OCI-LY1 (cell line): ENCODE results near the gene MICU1.

Experiments
- H2AFZ ChIP-seq: fragments of 200-600 bp; sonication (generic), shearing (Covaris generic); 2 replicates; pipeline ENCODE4 v1.6.0; 2014; ENCODE audit warnings: antibody characterized with exemption, mild to moderate bottlenecking, low read length
- H3F3A ChIP-seq: fragments of 200-600 bp; sonication (generic), shearing (Covaris generic); 2 replicates; pipeline ENCODE4 v1.6.0; 2014; ENCODE audit warnings: mild to moderate bottlenecking, antibody characterized with exemption, low read length, moderate library complexity; ENCODE audit not compliant: insufficient read depth
- H3K27ac ChIP-seq: fragments of 200-600 bp; sonication (generic); 2 replicates; pipeline ENCODE4 v1.5.1; 2014; ENCODE audit warnings: low read length, mixed run types, mild to moderate bottlenecking, low read depth; ENCODE audit not compliant: poor library complexity, severe bottlenecking
- H3K27me3 ChIP-seq: fragments of 200-600 bp; sonication (generic); 2 replicates; pipeline ENCODE4 v1.6.0; 2014; ENCODE audit warnings: antibody characterized with exemption, mild to moderate bottlenecking, low read length, moderate library complexity; ENCODE audit not compliant: insufficient read depth
- H3K36me3 ChIP-seq: fragments of 200-600 bp; sonication (generic); 2 replicates; pipeline ENCODE4 v1.6.1; 2014; ENCODE audit warnings: mild to moderate bottlenecking, antibody characterized with exemption, low read length, moderate library complexity, mixed read lengths; ENCODE audit not compliant: insufficient read depth
- H3K4me1 ChIP-seq: fragments of 200-600 bp; sonication (generic); 2 replicates; pipeline ENCODE4 v1.5.1; 2014; ENCODE audit warnings: mild to moderate bottlenecking, low read length, moderate library complexity; ENCODE audit not compliant: insufficient read depth, severe bottlenecking
- H3K4me2 ChIP-seq: fragments of 200-600 bp; sonication (generic), shearing (Covaris generic); 2 replicates; pipeline ENCODE4 v1.6.1; 2014; ENCODE audit warnings: low read length
- H3K4me3 ChIP-seq: fragments of 200-600 bp; sonication (generic); 2 replicates; pipeline ENCODE4 v1.5.1; 2014; ENCODE audit warnings: low read length, low read depth, mild to moderate bottlenecking, mixed read lengths; ENCODE audit not compliant: poor library complexity, severe bottlenecking
- H3K79me2 ChIP-seq: fragments of 200-600 bp; shearing (Covaris generic); 2 replicates; pipeline ENCODE4 v1.6.1; 2016; ENCODE audit warnings: mixed run types, low read length, mixed read lengths; ENCODE audit not compliant: insufficient read depth
- H3K9ac ChIP-seq: fragments of 200-600 bp; sonication (generic), shearing (Covaris generic); 2 replicates; pipeline ENCODE4 v1.6.1; 2014; ENCODE audit warnings: mild to moderate bottlenecking, low read length, mixed read lengths
- H3K9me2 ChIP-seq: fragments of 200-600 bp; sonication (generic), shearing (Covaris generic); 2 replicates; pipeline ENCODE4 v1.6.1; 2014; ENCODE audit warnings: low read depth, mild to moderate bottlenecking, low read length, mixed read lengths
- H3K9me3 ChIP-seq: fragments of 200-600 bp; shearing (Covaris generic); 2 replicates; pipeline ENCODE4 v1.6.1; 2014; ENCODE audit warnings: low read length, mixed read lengths
- H4K20me1 ChIP-seq: fragments of 200-600 bp; sonication (generic), shearing (Covaris generic); 2 replicates; pipeline ENCODE4 v1.6.0; 2016; ENCODE audit warnings: mild to moderate bottlenecking, low read length; ENCODE audit not compliant: insufficient read depth
- CTCF ChIP-seq: fragments of 200-600 bp; sonication (generic), shearing (Covaris generic); IDR thresholded peaks from 2 replicates; pipeline ENCODE4 v1.5.1; 2017; ENCODE audit warnings: mild to moderate bottlenecking, antibody characterized with exemption, low read length, moderate library complexity, mixed read lengths
- EZH2 ChIP-seq: fragments of 200-600 bp; sonication (generic), shearing (Covaris generic); IDR thresholded peaks from 2 replicates; pipeline ENCODE4 v1.8.0; 2017; ENCODE audit warnings: borderline replicate concordance, mixed run types, mild to moderate bottlenecking, antibody characterized with exemption, low read length, moderate library complexity, mixed read lengths

The MICU1 gene

GRCh38 chr10:72567421-72567820, 58.5 kb downstream of the MICU1 start:
- H3K9me3 ChIP-seq = no peaks in the 10 kb centered on the region
- H4K20me1 ChIP-seq = no peaks in the 10 kb centered on the region
- H3K4me2 ChIP-seq = no peak overlapping the region
- H3K36me3 ChIP-seq = 0 out of 2 replicates have a peak, but pooled peaks cover 2% of the 10 kb centered on the region
- H3K9ac ChIP-seq = no peak overlapping the region
- H3F3A ChIP-seq = no peaks in the 10 kb centered on the region
- H3K4me1 ChIP-seq = no peaks in the 10 kb centered on the region
- H3K4me3 ChIP-seq = no peak overlapping the region
- no peaks in the 10 kb centered on the region for H3K9me2 ChIP-seq
- no peaks in the 10 kb centered on the region for H3K27me3 ChIP-seq
- no peak for TF ChIP-seq EZH2
- no peak for TF ChIP-seq CTCF
- H3K27ac ChIP-seq = no peak overlapping the region
- H3K79me2 ChIP-seq = no peaks in the 10 kb centered on the region
- H2AFZ ChIP-seq = no peak overlapping the region

DNA sequence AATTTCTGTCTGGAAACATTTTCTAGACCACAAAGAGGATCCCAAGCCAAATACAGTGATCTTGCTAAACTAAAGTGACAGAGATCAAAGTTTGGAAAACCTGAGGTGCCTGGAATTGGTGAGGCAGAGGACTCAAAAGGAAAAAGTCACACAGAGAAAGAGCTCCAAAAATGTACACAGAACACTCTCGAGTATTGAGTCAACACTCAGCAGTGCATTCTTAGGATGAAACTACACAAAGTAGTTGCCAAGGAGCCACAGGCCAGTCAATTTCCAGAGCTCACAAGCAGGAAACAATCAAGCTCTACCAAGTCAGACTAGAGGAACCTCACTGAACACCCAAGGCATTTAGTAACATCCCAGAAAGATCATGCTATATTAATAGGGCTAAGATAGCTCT, 61.3 kb downstream of the MICU1 start:
- Histone ChIP-seq H2AFZ (no peak overlapping the region), H3K36me3 (peaks cover 23% of the 10 kb centered on the region), H3K9me2 (no peaks in the 10 kb centered on the region), H3K4me3 (no peak overlapping the region), H3K79me2 (no peaks in the 10 kb centered on the region), H4K20me1 (no peaks in the 10 kb centered on the region), H3K9me3 (no peaks in the 10 kb centered on the region), H3K27ac (no peak overlapping the region), H3K4me2 (no peak overlapping the region), H3K27me3 (no peaks in the 10 kb centered on the region), H3K4me1 (no peaks in the 10 kb centered on the region), H3K9ac (no peak overlapping the region), H3F3A (no peaks in the 10 kb centered on the region)
- TF ChIP-seq EZH2 = no peak
- TF ChIP-seq CTCF = no peak

GRCh38 chr10:72563327-72563932, 62.4 kb downstream of the MICU1 start:
- H4K20me1 ChIP-seq = no peaks in the 10 kb centered on the region
- H3K4me3 ChIP-seq = no peak overlapping the region
- no peak overlapping the region for H3K9ac ChIP-seq
- no peaks in the 10 kb centered on the region for H3K27me3 ChIP-seq
- H3F3A ChIP-seq = no peaks in the 10 kb centered on the region
- no peak overlapping the region for H3K4me2 ChIP-seq
- TF ChIP-seq CTCF (no peak), EZH2 (no peak)
- no peak overlapping the region for H3K27ac ChIP-seq
- peaks cover 23% of the 10 kb centered on the region for H3K36me3 ChIP-seq
- H3K9me2 ChIP-seq = no peaks in the 10 kb centered on the region
- H3K79me2 ChIP-seq = no peaks in the 10 kb centered on the region
- no peaks in the 10 kb centered on the region for H3K9me3 ChIP-seq
- H3K4me1 ChIP-seq = no peaks in the 10 kb centered on the region
- no peak overlapping the region for H2AFZ ChIP-seq
